ENCODE results near the gene UBE4B. TPM values are rescaled to one million over a fixed set of nuclear protein-coding genes. Genes with fewer than 3 reads are reported as not detected.

The UBE4B gene
- total and polyA plus RNA-seq, 2 of the 4 experiments (the other 2 are of a cell fraction): 26.5 to 39.3 TPM

GRCh38 chr1:9984253-9984652 is 48.5 kb upstream of the UBE4B start:
- WGBS, 2 experiments (ENCODE audit: extremely low coverage in 2 of 2, insufficient read length in 1 of 2): no CpG with 5 or more reads among the region's 5 CpGs
- CTCF ChIA-PET: no interaction called here
- H2BK120ac ChIP-seq (ENCODE audit: low read depth, low read length): no peak overlapping the region

More at GRCh38 chr1:9984253-9984652, 48.5 kb upstream of the UBE4B start:
- Histone ChIP-seq H2AK9ac (replicated peaks; ENCODE audit: low read depth, low read length, poor library complexity) (no peak overlapping the region), H4K20me1 (ENCODE audit: insufficient read depth, low read length) (no peaks in the 10 kb centered on the region), H2BK15ac (ENCODE audit: low read depth, low read length) (no peak overlapping the region), H4K91ac (ENCODE audit: insufficient read depth, low read depth, low read length) (peak overlapping the region; percentile 15; the same call in 1 of the 2 replicates), H3K23ac (ENCODE audit: low read depth, low read length) (no peak overlapping the region), H2AFZ (replicated peaks; ENCODE audit: low read length, poor library complexity) (no peak overlapping the region), H3K9me1 (ENCODE audit: insufficient read depth, low read length) (peaks cover 5% of the 10 kb centered on the region; the same call in 1 of the 2 replicates), H3K14ac (replicated peaks; ENCODE audit: low read depth, low read length) (no peak overlapping the region; the same call in 1 of the 2 replicates), H3K27me3 (ENCODE audit: control insufficient read depth, insufficient read depth, low read length) (no peaks in the 10 kb centered on the region), H3K4me1 (ENCODE audit: control insufficient read depth, insufficient read depth, low read length) (peaks cover 6% of the 10 kb centered on the region), H4K8ac (ENCODE audit: low read depth in 2 of 2, low read length in 2 of 2) (no peak overlapping the region), H3K9ac (ENCODE audit: low read depth, low read length) (no peak overlapping the region), H3K4me3 (ENCODE audit: insufficient read depth, low read depth, low read length) (no peak overlapping the region), H3K9me3 (ENCODE audit: control insufficient read depth, insufficient read depth, low read length) (no peaks in the 10 kb centered on the region), H4K5ac (ENCODE audit: low read depth, low read length) (0 out of 2 replicates have a peak overlapping the region, but pooled peaks have one; percentile 36), H3K18ac (ENCODE audit: low read depth, low read length) (no peak overlapping the region), H2AK5ac (ENCODE audit: low read depth, low read length) (no peak overlapping the region), H2BK20ac (ENCODE audit: low read depth, low read length) (no peak overlapping the region), H3K79me1 (ENCODE audit: low read depth in 1 of 2, low read length in 2 of 2) (no peaks in the 10 kb centered on the region), H3K4ac (ENCODE audit: low read depth, low read length) (no peak overlapping the region), H3K56ac (ENCODE audit: extremely low read depth, insufficient read depth, low read length) (no peak overlapping the region), H3K27ac (ENCODE audit: insufficient read depth, low read length) (no peak overlapping the region; the same call in 1 of the 2 replicates), H3K36me3 (ENCODE audit: control insufficient read depth, insufficient read depth, low read length) (peaks cover 13% of the 10 kb centered on the region), H3K4me2 (ENCODE audit: low read depth, low read length) (no peak overlapping the region), H2BK5ac (ENCODE audit: low read depth, low read length, poor library complexity, severe bottlenecking) (no peak overlapping the region)
- ATAC-seq (ENCODE audit: low read depth): no peak
- BruUV-seq (replicated peaks): no TSS peak
- TF ChIP-seq RAD21 (IDR thresholded peaks at IDR 0.05; ENCODE audit: low read length) (no peak), CHD1 (IDR thresholded peaks at IDR 0.05; ENCODE audit: low read depth, low read length) (no peak), NFE2L2 (IDR thresholded peaks at IDR 0.05; ENCODE audit: low read depth, low read length) (no peak), MAZ (IDR thresholded peaks at IDR 0.05; ENCODE audit: borderline replicate concordance, low read depth, low read length) (no peak), USF2 (IDR thresholded peaks at IDR 0.05; ENCODE audit: low read depth, low read length) (no peak), MAFK (IDR thresholded peaks at IDR 0.05; ENCODE audit: low read depth, low read length) (no peak), CTCF (conservative IDR thresholded peaks at IDR 0.05; ENCODE audit: low read depth, low read length) (no peak), POLR2A (IDR thresholded peaks at IDR 0.05; ENCODE audit: low read depth, low read length) (no peak), SMC3 (IDR thresholded peaks at IDR 0.05; ENCODE audit: low read depth, low read length) (no peak), MXI1 (IDR thresholded peaks at IDR 0.05; ENCODE audit: borderline replicate concordance, low read depth, low read length) (no peak), FOS (IDR thresholded peaks at IDR 0.05; ENCODE audit: low read depth, low read length) (no peak), BHLHE40 (IDR thresholded peaks at IDR 0.05; ENCODE audit: low read depth, low read length) (no peak), RFX5 (IDR thresholded peaks at IDR 0.05; ENCODE audit: low read depth, low read length) (no peak), CEBPB (IDR thresholded peaks at IDR 0.05; ENCODE audit: low read depth, low read length) (no peak), ELK1 (IDR thresholded peaks at IDR 0.05; ENCODE audit: borderline replicate concordance, low read depth, low read length) (no peak), RCOR1 (IDR thresholded peaks at IDR 0.05; ENCODE audit: insufficient replicate concordance, low read length) (no peak)
- no peak for DNase-seq
- POLR2A ChIA-PET (ENCODE audit: unreplicated experiment): no interaction called here
- in situ Hi-C loops (cut with MboI; ENCODE audit: low sequenced_read_pairs): no loop called here
- intact Hi-C loops (cut with micrococcal nuclease): no loop called here
- dilution Hi-C loops (cut with HindIII; ENCODE audit: low sequenced_read_pairs, unreplicated experiment): no loop called here
